ENCODE measurements around the gene HDAC1.

Gene HDAC1

GRCh38 chr1:32336591-32336932 lies 44.7 kb downstream of the HDAC1 start:
- Histone ChIP-seq H3K9me3 (ENCODE audit: insufficient read depth, low read length) (no peaks in the 10 kb centered on the region), H3K36me3 (ENCODE audit: insufficient read depth, insufficient read length, low read length) (peaks cover 37% of the 10 kb centered on the region), H3K9ac (ENCODE audit: insufficient read length, low read depth) (peak overlapping the region; percentile 79), H3K27me3 (ENCODE audit: insufficient read depth, insufficient read length) (peaks cover 10% of the 10 kb centered on the region), H3K4me3 (ENCODE audit: insufficient read length, low read depth) (peak overlapping the region; percentile 35), H3K4me1 (ENCODE audit: insufficient read depth, insufficient read length) (peaks cover 36% of the 10 kb centered on the region)
- no peak for DNase-seq (ENCODE audit: low read depth, low spot score)
- TF ChIP-seq YY1 (IDR thresholded peaks at IDR 0.05; ENCODE audit: insufficient read depth, insufficient read length) (no peak), ZNF274 (IDR thresholded peaks at IDR 0.05; ENCODE audit: low read depth, low read length) (no peak), SUZ12 (IDR thresholded peaks at IDR 0.05; ENCODE audit: extremely low read depth, insufficient read depth, insufficient read length) (no peak)

- no peak for DNase-seq (ENCODE audit: low read depth, low spot score)
- Histone ChIP-seq H3K27me3 (ENCODE audit: insufficient read depth, insufficient read length) (peaks cover 10% of the 10 kb centered on the region), H3K36me3 (ENCODE audit: insufficient read depth, insufficient read length, low read length) (peaks cover 32% of the 10 kb centered on the region), H3K9ac (ENCODE audit: insufficient read length, low read depth) (peak overlapping the region; percentile 79), H3K4me3 (ENCODE audit: insufficient read length, low read depth) (peak overlapping the region; percentile 35), H3K4me1 (ENCODE audit: insufficient read depth, insufficient read length) (peaks cover 39% of the 10 kb centered on the region), H3K9me3 (ENCODE audit: insufficient read depth, low read length) (no peaks in the 10 kb centered on the region)
- TF ChIP-seq YY1 (IDR thresholded peaks at IDR 0.05; ENCODE audit: insufficient read depth, insufficient read length) (no peak), ZNF274 (IDR thresholded peaks at IDR 0.05; ENCODE audit: low read depth, low read length) (no peak), SUZ12 (IDR thresholded peaks at IDR 0.05; ENCODE audit: extremely low read depth, insufficient read depth, insufficient read length) (no peak)
These were observed 45.2 kb downstream of the HDAC1 start for GRCh38 chr1:32336963-32337675.

- H3K4me1 ChIP-seq (ENCODE audit: insufficient read depth, insufficient read length): peaks cover 34% of the 10 kb centered on the region
These were observed 46.2 kb downstream of the HDAC1 start for GRCh38 chr1:32337855-32338636.

GRCh38 chr1:32338637-32339145 lies 46.8 kb downstream of the HDAC1 start:
- H3K4me3 ChIP-seq (ENCODE audit: insufficient read length, low read depth): no peak overlapping the region
- DNase-seq (ENCODE audit: low read depth, low spot score): no peak
- H3K27me3 ChIP-seq (ENCODE audit: insufficient read depth, insufficient read length): peaks cover 10% of the 10 kb centered on the region
- no peak for TF ChIP-seq YY1 (IDR thresholded peaks at IDR 0.05; ENCODE audit: insufficient read depth, insufficient read length)
- TF ChIP-seq ZNF274 (IDR thresholded peaks at IDR 0.05; ENCODE audit: low read depth, low read length): no peak
- no peak for TF ChIP-seq SUZ12 (IDR thresholded peaks at IDR 0.05; ENCODE audit: extremely low read depth, insufficient read depth, insufficient read length)
- peaks cover 36% of the 10 kb centered on the region for H3K4me1 ChIP-seq (ENCODE audit: insufficient read depth, insufficient read length)
- peak overlapping the region; percentile 29 for H3K9ac ChIP-seq (ENCODE audit: insufficient read length, low read depth)
- H3K9me3 ChIP-seq (ENCODE audit: insufficient read depth, low read length): no peaks in the 10 kb centered on the region
- peaks cover 16% of the 10 kb centered on the region for H3K36me3 ChIP-seq (ENCODE audit: insufficient read depth, insufficient read length, low read length)

More at GRCh38 chr1:32337855-32338636, 46.2 kb downstream of the HDAC1 start:
- no peak overlapping the region for H3K4me3 ChIP-seq (ENCODE audit: insufficient read length, low read depth)
- H3K36me3 ChIP-seq (ENCODE audit: insufficient read depth, insufficient read length, low read length): peaks cover 23% of the 10 kb centered on the region
- no peak for DNase-seq (ENCODE audit: low read depth, low spot score)
- H3K9ac ChIP-seq (ENCODE audit: insufficient read length, low read depth): peak overlapping the region; percentile 45
- TF ChIP-seq ZNF274 (IDR thresholded peaks at IDR 0.05; ENCODE audit: low read depth, low read length): no peak
- no peak for TF ChIP-seq YY1 (IDR thresholded peaks at IDR 0.05; ENCODE audit: insufficient read depth, insufficient read length)
- TF ChIP-seq SUZ12 (IDR thresholded peaks at IDR 0.05; ENCODE audit: extremely low read depth, insufficient read depth, insufficient read length): no peak
- H3K27me3 ChIP-seq (ENCODE audit: insufficient read depth, insufficient read length): peaks cover 10% of the 10 kb centered on the region
- H3K9me3 ChIP-seq (ENCODE audit: insufficient read depth, low read length): no peaks in the 10 kb centered on the region

- DNase-seq (ENCODE audit: low read depth, low spot score): no peak
- no peak overlapping the region for H3K9ac ChIP-seq (ENCODE audit: insufficient read length, low read depth)
- H3K9me3 ChIP-seq (ENCODE audit: insufficient read depth, low read length): no peaks in the 10 kb centered on the region
- TF ChIP-seq YY1 (IDR thresholded peaks at IDR 0.05; ENCODE audit: insufficient read depth, insufficient read length) (no peak), SUZ12 (IDR thresholded peaks at IDR 0.05; ENCODE audit: extremely low read depth, insufficient read depth, insufficient read length) (no peak), ZNF274 (IDR thresholded peaks at IDR 0.05; ENCODE audit: low read depth, low read length) (no peak)
- H3K36me3 ChIP-seq (ENCODE audit: insufficient read depth, insufficient read length, low read length): peaks cover 8% of the 10 kb centered on the region
- peaks cover 10% of the 10 kb centered on the region for H3K27me3 ChIP-seq (ENCODE audit: insufficient read depth, insufficient read length)
- peaks cover 32% of the 10 kb centered on the region for H3K4me1 ChIP-seq (ENCODE audit: insufficient read depth, insufficient read length)
- no peak overlapping the region for H3K4me3 ChIP-seq (ENCODE audit: insufficient read length, low read depth)
These were observed 47.6 kb downstream of the HDAC1 start for GRCh38 chr1:32339363-32339978.

- H3K4me3 ChIP-seq (ENCODE audit: insufficient read length, low read depth): no peak overlapping the region
- no peaks in the 10 kb centered on the region for H3K9me3 ChIP-seq (ENCODE audit: insufficient read depth, low read length)
- no peaks in the 10 kb centered on the region for H3K36me3 ChIP-seq (ENCODE audit: insufficient read depth, insufficient read length, low read length)
- H3K4me1 ChIP-seq (ENCODE audit: insufficient read depth, insufficient read length): peaks cover 33% of the 10 kb centered on the region
- peaks cover 10% of the 10 kb centered on the region for H3K27me3 ChIP-seq (ENCODE audit: insufficient read depth, insufficient read length)
- no peak overlapping the region for H3K9ac ChIP-seq (ENCODE audit: insufficient read length, low read depth)
- no peak for TF ChIP-seq YY1 (IDR thresholded peaks at IDR 0.05; ENCODE audit: insufficient read depth, insufficient read length)
- no peak for TF ChIP-seq ZNF274 (IDR thresholded peaks at IDR 0.05; ENCODE audit: low read depth, low read length)
- no peak for TF ChIP-seq SUZ12 (IDR thresholded peaks at IDR 0.05; ENCODE audit: extremely low read depth, insufficient read depth, insufficient read length)
- no peak for DNase-seq (ENCODE audit: low read depth, low spot score)
These were observed 49.4 kb downstream of the HDAC1 start for GRCh38 chr1:32341186-32341757.

All from NT2/D1 (cell line).